WERI-Rb-1 (cell line): Measurements from ENCODE around the gene PPP1R2C.

Experiments
- DNase-seq: peaks from one replicate; pipeline ENCODE4 v3.0.0-alpha.2; 2020
- H3K27ac ChIP-seq: fragments of 250-450 bp; sonication (Bioruptor Pico); 2 replicates; pipeline ENCODE4 v1.5.1; 2020; ENCODE audit warnings: mild to moderate bottlenecking, moderate library complexity
- H3K27me3 ChIP-seq: fragments of 250-450 bp; sonication (Bioruptor Pico); 2 replicates; pipeline ENCODE4 v1.5.1; 2021; ENCODE audit warnings: mild to moderate bottlenecking, low read depth, moderate library complexity; ENCODE audit not compliant: insufficient read depth, severe bottlenecking
- H3K36me3 ChIP-seq: fragments of 250-450 bp; sonication (Bioruptor Pico); 2 replicates; pipeline ENCODE4 v1.5.1; 2020; ENCODE audit warnings: mild to moderate bottlenecking, moderate library complexity
- H3K4me3 ChIP-seq: 2 replicates; pipeline ENCODE4 v1.5.1; 2011; ENCODE audit warnings: low read depth, mild to moderate bottlenecking, control low read depth, low read length
- H3K9me3 ChIP-seq: fragments of 250-450 bp; sonication (Bioruptor Pico); 2 replicates; pipeline ENCODE4 v1.5.1; 2021; ENCODE audit warnings: mild to moderate bottlenecking, moderate library complexity; ENCODE audit not compliant: severe bottlenecking
- CTCF ChIP-seq: IDR thresholded peaks from 2 replicates; pipeline ENCODE4 v1.5.1; 2011; ENCODE audit warnings: low read depth, mild to moderate bottlenecking, control low read depth, inconsistent platforms, low read length

The PPP1R2C gene

DNA sequence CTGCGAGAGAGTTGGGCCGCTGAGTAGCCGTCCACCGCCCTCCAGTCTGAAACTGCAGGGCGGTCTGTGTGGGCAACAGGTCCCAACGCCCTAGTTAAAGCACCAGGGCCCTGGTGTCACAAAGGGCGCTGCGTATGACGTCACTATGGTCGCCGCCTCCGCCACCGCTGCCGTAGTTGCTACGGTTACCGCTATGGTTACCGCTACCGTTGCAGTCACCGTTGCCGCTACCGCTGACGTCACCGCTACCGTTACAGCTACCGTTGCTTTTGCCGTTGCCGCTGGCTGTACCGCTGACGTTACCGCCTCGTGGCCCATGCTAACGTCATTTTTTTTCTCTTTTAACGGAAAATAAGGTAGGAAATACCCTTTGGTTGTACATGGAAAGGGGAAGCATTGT, at the start of gene PPP1R2C:
Gene PPP1R2C (minus strand): TSS at position 68 of the 400 bp plus-strand sequence. CDS start 84 bp downstream, outside the sequence.
- no peaks in the 10 kb centered on the region for H3K9me3 ChIP-seq
- TF ChIP-seq CTCF, result no peak
- H3K27me3 ChIP-seq, result no peaks in the 10 kb centered on the region
- no peak for DNase-seq
- H3K36me3 ChIP-seq, result no peaks in the 10 kb centered on the region
- H3K4me3 ChIP-seq, result no peak within 1 kb of the TSS
- H3K27ac ChIP-seq, result no peak within 1 kb of the TSS

GRCh38 chrX:42825201-42825600, 47.2 kb upstream of the PPP1R2C start:
- no peak for DNase-seq
- H3K27ac ChIP-seq, result no peak overlapping the region
- no peak overlapping the region for H3K4me3 ChIP-seq
- H3K27me3 ChIP-seq, result peaks cover 5% of the 10 kb centered on the region
- no peak for TF ChIP-seq CTCF
- no peaks in the 10 kb centered on the region for H3K9me3 ChIP-seq
- H3K36me3 ChIP-seq, result no peaks in the 10 kb centered on the region

GRCh38 chrX:42824541-42824940, 46.6 kb upstream of the PPP1R2C start:
- Histone ChIP-seq H3K4me3 (no peak overlapping the region), H3K27ac (no peak overlapping the region), H3K27me3 (peaks cover 6% of the 10 kb centered on the region), H3K9me3 (no peaks in the 10 kb centered on the region), H3K36me3 (no peaks in the 10 kb centered on the region)
- DNase-seq, result no peak
- TF ChIP-seq CTCF, result no peak

- Histone ChIP-seq H3K4me3 (no peak overlapping the region), H3K27ac (no peak overlapping the region), H3K27me3 (peaks cover 6% of the 10 kb centered on the region), H3K36me3 (no peaks in the 10 kb centered on the region), H3K9me3 (peaks cover 2% of the 10 kb centered on the region)
- DNase-seq, result no peak
- TF ChIP-seq CTCF, result no peak
Observed at GRCh38 chrX:42823443-42823842, 45.5 kb upstream of the PPP1R2C start.

DNA sequence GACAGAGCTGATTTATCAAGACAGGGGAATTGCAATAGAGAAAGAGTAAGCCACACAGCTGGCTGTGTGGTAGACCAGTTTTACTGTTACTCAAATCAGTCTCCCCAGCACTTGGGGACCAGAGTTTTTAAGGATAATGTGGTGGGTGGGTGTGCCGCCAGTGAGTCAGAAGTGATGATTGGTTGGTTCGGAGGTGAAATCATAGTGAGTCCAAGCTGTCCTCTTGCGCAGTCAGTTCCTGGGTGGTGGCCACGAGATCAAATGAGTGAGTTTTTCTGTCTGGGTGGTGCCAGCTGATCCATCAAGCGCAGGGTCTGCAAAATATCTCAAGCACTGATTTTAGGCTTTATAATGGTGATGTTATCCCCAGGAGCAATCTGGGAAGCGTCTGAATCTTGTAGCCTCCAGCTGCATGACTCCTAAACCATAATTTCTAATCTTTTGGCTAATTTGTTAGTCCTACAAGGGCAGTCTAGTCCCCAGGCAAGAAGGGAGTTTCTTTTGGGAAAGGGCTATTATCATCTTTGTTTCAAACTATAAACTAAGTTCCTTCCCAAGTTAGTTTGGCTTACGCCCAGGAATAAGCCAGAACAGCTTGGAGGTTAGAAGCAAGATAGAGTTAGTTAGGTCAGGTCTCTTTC, 44.0 kb upstream of the PPP1R2C start:
- Histone ChIP-seq H3K27me3 (peaks cover 6% of the 10 kb centered on the region), H3K36me3 (no peaks in the 10 kb centered on the region), H3K27ac (no peak overlapping the region), H3K4me3 (no peak overlapping the region), H3K9me3 (peaks cover 3% of the 10 kb centered on the region)
- no peak for TF ChIP-seq CTCF
- DNase-seq, result no peak
